RWPE2 (cell line): ENCODE results near the gene CCDC32.
"Not testable (repeated sequence)": the region's sequence is repeated elsewhere in the genome, so short reads cannot be mapped to it uniquely, and the experiment has no call there.

ENCODE experiments used
- ATAC-seq: fragments of 200-7000 bp; cut with Tn5 transposase; 3 replicates; pipeline ENCODE4 v1.9.1; 2021; ENCODE audit warnings: low read depth
- DNase-seq: peaks from one replicate; pipeline ENCODE4 v3.0.0-alpha.2; 2020; ENCODE audit warnings: low spot score
- H3K27ac ChIP-seq: fragments of 450-650 bp; 2 replicates; pipeline ENCODE4 v1.5.1; 2017; ENCODE audit warnings: mild to moderate bottlenecking; ENCODE audit not compliant: poor library complexity, severe bottlenecking
- H3K27me3 ChIP-seq: fragments of 250-450 bp; sonication (Bioruptor Pico); 2 replicates; pipeline ENCODE4 v1.5.1; 2021; ENCODE audit warnings: mild to moderate bottlenecking, moderate library complexity; ENCODE audit not compliant: insufficient read depth, poor library complexity, severe bottlenecking
- H3K36me3 ChIP-seq: fragments of 250-450 bp; sonication (Bioruptor Pico); 2 replicates; pipeline ENCODE4 v1.5.1; 2020; ENCODE audit warnings: low read depth, mild to moderate bottlenecking, moderate library complexity
- H3K4me1 ChIP-seq: fragments of 250-450 bp; sonication (Bioruptor Pico); 2 replicates; pipeline ENCODE4 v1.5.1; 2021; ENCODE audit warnings: mild to moderate bottlenecking, moderate library complexity; ENCODE audit not compliant: insufficient read depth, poor library complexity, severe bottlenecking
- H3K4me3 ChIP-seq: fragments of 250-450 bp; sonication (Bioruptor Pico); 2 replicates; pipeline ENCODE4 v1.5.1; 2021; ENCODE audit warnings: mild to moderate bottlenecking, moderate library complexity; ENCODE audit not compliant: severe bottlenecking
- H3K9me3 ChIP-seq: fragments of 250-450 bp; sonication (Bioruptor Pico); 2 replicates; pipeline ENCODE4 v1.5.1; 2021; ENCODE audit warnings: mild to moderate bottlenecking, moderate library complexity; ENCODE audit not compliant: severe bottlenecking
- CTCF ChIP-seq: fragments of 450-650 bp; IDR thresholded peaks from one replicate; pipeline ENCODE4 v1.5.1; 2017; ENCODE audit warnings: mild to moderate bottlenecking, moderate library complexity; ENCODE audit not compliant: poor library complexity, severe bottlenecking

CCDC32 gene

GRCh38 chr15:40582726-40583246 lies 17.9 kb upstream of the CCDC32 start:
- ATAC-seq (no peak; the same call in 2 of the 3 replicates), DNase-seq (no peak)
- Histone ChIP-seq H3K9me3 (no peaks in the 10 kb centered on the region), H3K4me1 (peaks cover 4% of the 10 kb centered on the region), H3K4me3 (no peak overlapping the region), H3K27ac (no peak overlapping the region), H3K27me3 (no peaks in the 10 kb centered on the region), H3K36me3 (no peaks in the 10 kb centered on the region)
- no peak for TF ChIP-seq CTCF

DNA sequence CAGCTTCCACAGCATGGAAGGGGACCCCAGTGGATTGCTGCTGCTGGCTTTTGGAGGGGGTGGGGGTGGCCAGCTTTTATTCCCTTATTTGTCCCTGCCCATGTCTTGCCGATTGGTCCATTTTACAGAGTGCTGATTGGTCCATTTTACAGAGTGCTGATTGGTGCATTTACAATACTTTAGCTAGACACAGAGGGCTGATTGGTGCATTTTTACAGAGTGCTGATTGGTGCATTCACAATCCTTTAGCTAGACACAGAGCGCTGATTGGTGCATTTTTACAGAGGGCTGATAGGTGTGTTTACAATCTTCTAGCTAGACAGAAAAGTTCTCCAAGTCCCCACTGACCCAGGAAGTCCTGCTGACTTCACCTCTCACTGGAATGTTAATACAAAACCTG lies 17.0 kb upstream of the CCDC32 start:
- not testable (repeated sequence) for H3K4me1 ChIP-seq, ATAC-seq, H3K4me3 ChIP-seq, H3K27ac ChIP-seq, H3K36me3 ChIP-seq, H3K27me3 ChIP-seq, DNase-seq, H3K9me3 ChIP-seq

- Histone ChIP-seq H3K4me1 (peaks cover 4% of the 10 kb centered on the region), H3K4me3 (no peak overlapping the region), H3K27me3 (peaks cover 4% of the 10 kb centered on the region), H3K27ac (no peak overlapping the region), H3K9me3 (no peaks in the 10 kb centered on the region), H3K36me3 (peaks cover 11% of the 10 kb centered on the region)
- no peak for TF ChIP-seq CTCF
- ATAC-seq: no peak
- DNase-seq: no peak
These were observed 14.1 kb upstream of the CCDC32 start for GRCh38 chr15:40578892-40579291.

GRCh38 chr15:40576914-40577313 lies 12.1 kb upstream of the CCDC32 start:
- H3K27me3 ChIP-seq, DNase-seq, H3K4me3 ChIP-seq, ATAC-seq, H3K9me3 ChIP-seq, H3K27ac ChIP-seq, H3K4me1 ChIP-seq: not testable (repeated sequence)
- peaks cover 27% of the 10 kb centered on the region for H3K36me3 ChIP-seq

DNA sequence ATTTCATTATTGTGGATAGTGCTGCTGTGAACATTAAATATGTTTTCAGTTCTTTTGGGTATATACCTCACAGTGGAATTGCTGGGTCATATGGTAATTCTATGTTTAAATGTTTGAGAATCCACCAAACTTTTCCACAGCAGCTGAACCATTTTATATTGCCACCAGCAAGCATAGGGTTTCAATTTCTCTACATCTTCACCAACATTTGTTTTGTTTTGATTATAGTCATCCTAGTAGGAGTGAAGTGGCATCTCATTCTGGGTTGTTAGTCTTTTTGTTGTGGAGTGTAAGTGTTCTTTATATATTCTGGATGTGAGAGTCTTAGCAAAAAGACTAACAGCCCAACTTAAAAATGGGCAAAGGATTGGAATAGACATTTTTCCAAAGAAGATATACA lies 10.3 kb upstream of the CCDC32 start:
- Histone ChIP-seq H3K9me3 (no peaks in the 10 kb centered on the region), H3K27me3 (peaks cover 4% of the 10 kb centered on the region), H3K36me3 (peaks cover 36% of the 10 kb centered on the region)

More for the DNA sequence above, 10.3 kb upstream of the CCDC32 start:
- ATAC-seq: no peak
- Histone ChIP-seq H3K4me3 (no peak overlapping the region), H3K27ac (no peak overlapping the region), H3K4me1 (peaks cover 5% of the 10 kb centered on the region)
- no peak for DNase-seq
- TF ChIP-seq CTCF: no peak
